Uterus (tissue), 2 donors: ENCODE data around the gene USHBP1.

Experiments
- POLR2A ChIP-seq, 2 donors: fragments of 450-650 bp; IDR thresholded peaks; one replicate each; pipeline ENCODE4 v1.6.1; 2016; ENCODE audit warnings: antibody characterized with exemption in 2 of 2, mild to moderate bottlenecking in 1 of 2, moderate library complexity in 1 of 2
- TF ChIP-seq, protein P1 (sequence below), 4 experiments: fragments of 200-600 bp in 2 of 4; fragments of 450-650 bp in 2 of 4; sonication (generic) in 2 of 4; IDR thresholded peaks; one replicate each; pipeline ENCODE4 v1.5.1; 2016 to 2019; ENCODE audit warnings: antibody characterized with exemption in 4 of 4, mild to moderate bottlenecking in 2 of 4, moderate library complexity in 1 of 4

DNA sequence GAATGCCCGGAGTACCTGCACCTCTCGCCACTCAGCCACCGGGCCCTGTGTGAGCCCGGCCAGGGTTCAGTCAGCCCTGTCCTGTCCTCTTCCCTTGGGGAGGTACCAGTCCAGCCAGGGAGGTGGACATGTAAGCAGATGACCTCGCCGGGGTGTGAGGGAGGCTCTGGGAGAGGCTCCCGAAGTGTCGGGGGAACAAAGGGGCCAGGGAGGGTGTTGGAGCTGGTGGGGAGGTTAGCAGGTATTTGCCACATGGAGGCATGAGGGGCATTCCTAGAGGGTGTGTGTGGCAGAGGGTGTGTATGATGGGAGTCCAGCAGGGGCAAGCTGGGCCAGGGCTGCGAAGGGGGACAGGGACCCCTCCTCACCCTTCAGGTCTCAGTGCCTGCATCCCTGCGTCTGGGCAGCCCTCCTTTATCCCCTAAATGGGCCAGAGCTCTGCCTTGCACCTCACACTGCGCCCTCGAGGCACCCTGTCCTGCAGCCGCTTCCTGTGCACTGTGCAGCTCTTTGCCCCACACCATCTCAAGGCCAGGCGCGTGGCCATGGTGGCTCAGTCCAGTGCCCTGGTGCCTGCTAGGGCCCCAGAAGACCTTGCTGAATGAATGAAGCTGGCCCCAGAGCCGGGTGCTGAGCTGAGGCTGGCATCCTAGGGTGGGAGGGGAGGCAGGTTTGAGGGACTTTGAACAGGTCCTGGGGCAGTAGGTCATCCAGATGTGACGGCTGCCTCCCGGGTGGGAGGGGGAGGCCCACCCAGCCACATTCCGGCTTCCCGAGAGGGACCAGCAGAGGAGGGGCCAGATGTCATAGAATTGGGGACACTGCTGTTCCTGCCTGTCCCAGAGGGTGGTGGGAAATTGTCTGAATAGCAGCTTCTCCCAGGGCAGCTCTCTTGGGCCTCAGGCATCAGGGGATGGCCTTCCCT lies 47.9 kb upstream of the USHBP1 start:
- TF ChIP-seq POLR2A (IDR thresholded peaks at IDR 0.05), result no peak
- TF ChIP-seq, protein P1, sequence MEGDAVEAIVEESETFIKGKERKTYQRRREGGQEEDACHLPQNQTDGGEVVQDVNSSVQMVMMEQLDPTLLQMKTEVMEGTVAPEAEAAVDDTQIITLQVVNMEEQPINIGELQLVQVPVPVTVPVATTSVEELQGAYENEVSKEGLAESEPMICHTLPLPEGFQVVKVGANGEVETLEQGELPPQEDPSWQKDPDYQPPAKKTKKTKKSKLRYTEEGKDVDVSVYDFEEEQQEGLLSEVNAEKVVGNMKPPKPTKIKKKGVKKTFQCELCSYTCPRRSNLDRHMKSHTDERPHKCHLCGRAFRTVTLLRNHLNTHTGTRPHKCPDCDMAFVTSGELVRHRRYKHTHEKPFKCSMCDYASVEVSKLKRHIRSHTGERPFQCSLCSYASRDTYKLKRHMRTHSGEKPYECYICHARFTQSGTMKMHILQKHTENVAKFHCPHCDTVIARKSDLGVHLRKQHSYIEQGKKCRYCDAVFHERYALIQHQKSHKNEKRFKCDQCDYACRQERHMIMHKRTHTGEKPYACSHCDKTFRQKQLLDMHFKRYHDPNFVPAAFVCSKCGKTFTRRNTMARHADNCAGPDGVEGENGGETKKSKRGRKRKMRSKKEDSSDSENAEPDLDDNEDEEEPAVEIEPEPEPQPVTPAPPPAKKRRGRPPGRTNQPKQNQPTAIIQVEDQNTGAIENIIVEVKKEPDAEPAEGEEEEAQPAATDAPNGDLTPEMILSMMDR (IDR thresholded peaks at IDR 0.05), result no peak
